Activated CD4-positive, alpha-beta memory T cell treated with anti-CD3 and anti-CD28 coated beads for 36 hours (primary cell): ENCODE results near the gene CPHXL2. TPM values are rescaled to one million over a fixed set of nuclear protein-coding genes. Genes with fewer than 3 reads are reported as not detected.
A peak's percentile ranks its signal among the peaks of the same experiment; 100 is the strongest.

Experiments used
- CTCF ChIA-PET: fragments of 350-600 bp; sonication (Branson Sonifier 250); formaldehyde crosslinking; loops from one replicate; lab custom pipeline; 2021; ENCODE audit warnings: antibody characterized with exemption, inconsistent platforms; lab: Charles Lee
- POLR2A ChIA-PET: fragments of 350-600 bp; sonication (Branson Sonifier 250); formaldehyde crosslinking; loops from one replicate; lab custom pipeline; 2021; ENCODE audit warnings: antibody characterized with exemption; lab: Charles Lee
- DNase-seq: peaks from one replicate; pipeline ENCODE4 v3.0.0-alpha.2; 2020
- H3K27ac Mint-ChIP-seq: one replicate; pipeline ENCODE4 v1.8.0; 2021; ENCODE audit warnings: mixed read lengths
- H3K27me3 Mint-ChIP-seq: one replicate; pipeline ENCODE4 v1.8.0; 2021; ENCODE audit warnings: mixed read lengths
- H3K36me3 Mint-ChIP-seq: one replicate; pipeline ENCODE4 v1.8.0; 2021; ENCODE audit warnings: mixed read lengths
- H3K4me1 Mint-ChIP-seq: one replicate; pipeline ENCODE4 v1.8.0; 2021; ENCODE audit warnings: low read depth, mixed read lengths
- H3K4me3 Mint-ChIP-seq: one replicate; pipeline ENCODE4 v1.8.0; 2021; ENCODE audit warnings: mild to moderate bottlenecking, mixed read lengths
- H3K9me3 Mint-ChIP-seq: one replicate; pipeline ENCODE4 v1.8.0; 2021; ENCODE audit warnings: mixed read lengths
- intact Hi-C: fragments of 100-400 bp; cut with micrococcal nuclease; formaldehyde crosslinking; loops from one replicate; pipeline ENCODE4 v1.15.1; 2023
- total RNA-seq, 2 experiments: library from RNA; stranded (reverse); gene quantifications; one replicate each; pipeline ENCODE4 v1.2.3, GENCODE V29; 2021

CPHXL2 gene
- total RNA-seq, 2 experiments from 2014 or later = not detected

GRCh38 chr16:75635036-75635435 lies 41.8 kb downstream of the CPHXL2 start:
- intact Hi-C loops = no loop called here
- POLR2A ChIA-PET = no interaction called here
- peaks cover 70% of the 10 kb centered on the region for H3K36me3 Mint-ChIP-seq
- H3K27ac Mint-ChIP-seq = no peak overlapping the region
- CTCF ChIA-PET = no interaction called here
- no peaks in the 10 kb centered on the region for H3K9me3 Mint-ChIP-seq
- H3K4me3 Mint-ChIP-seq = no peak overlapping the region
- H3K4me1 Mint-ChIP-seq = peaks cover 5% of the 10 kb centered on the region
- no peak for DNase-seq
- H3K27me3 Mint-ChIP-seq = no peaks in the 10 kb centered on the region

GRCh38 chr16:75632857-75633256 lies 44.0 kb downstream of the CPHXL2 start:
- ChIA-PET CTCF (interaction anchor here (0.9 kb wide), 1 partner anchor 9 kb away, joined by 3 read pairs; no protein-coding TSS in a partner anchor), POLR2A (interaction anchor here (3.2 kb wide), 1 partner anchor 15 kb away, joined by 11 read pairs; the partner anchor contains the start of genes KARS1 and TERF2IP)
- DNase-seq = no peak
- Mint-ChIP-seq H3K27ac (no peak overlapping the region), H3K27me3 (no peaks in the 10 kb centered on the region), H3K4me1 (peaks cover 22% of the 10 kb centered on the region), H3K4me3 (no peak overlapping the region), H3K9me3 (no peaks in the 10 kb centered on the region), H3K36me3 (peaks cover 75% of the 10 kb centered on the region)
- intact Hi-C loops = no loop called here

- POLR2A ChIA-PET = interaction anchor here (1.4 to 3.2 kb wide), 2 partner anchors 11 to 18 kb away, joined by 5 to 11 read pairs; partner anchors contain the start of genes KARS1 and TERF2IP
- peaks cover 76% of the 10 kb centered on the region for H3K36me3 Mint-ChIP-seq
- intact Hi-C loops = no loop called here
- no peaks in the 10 kb centered on the region for H3K9me3 Mint-ChIP-seq
- H3K4me3 Mint-ChIP-seq = no peak overlapping the region
- DNase-seq = no peak
- no peak overlapping the region for H3K27ac Mint-ChIP-seq
- H3K4me1 Mint-ChIP-seq = peaks cover 29% of the 10 kb centered on the region
- no peaks in the 10 kb centered on the region for H3K27me3 Mint-ChIP-seq
- CTCF ChIA-PET = interaction anchor here (2.0 kb wide), 1 partner anchor 8 kb away, joined by 6 read pairs; no protein-coding TSS in a partner anchor
Measured at GRCh38 chr16:75630052-75630451, 46.8 kb downstream of the CPHXL2 start.

- intact Hi-C loops = no loop called here
- Mint-ChIP-seq H3K4me3 (no peak overlapping the region), H3K4me1 (peaks cover 32% of the 10 kb centered on the region), H3K27ac (peak overlapping the region; percentile 59), H3K36me3 (peaks cover 79% of the 10 kb centered on the region), H3K9me3 (no peaks in the 10 kb centered on the region), H3K27me3 (no peaks in the 10 kb centered on the region)
- no peak for DNase-seq
- POLR2A ChIA-PET = no interaction called here
- CTCF ChIA-PET = no interaction called here
Measured at GRCh38 chr16:75629132-75629531, 47.7 kb downstream of the CPHXL2 start.

GRCh38 chr16:75628351-75628750 lies 48.5 kb downstream of the CPHXL2 start:
- H3K4me1 Mint-ChIP-seq = peaks cover 32% of the 10 kb centered on the region
- POLR2A ChIA-PET = interaction anchor here (1.0 to 2.5 kb wide), 2 partner anchors 12 to 19 kb away, joined by 3 to 8 read pairs; partner anchors contain the start of genes KARS1 and TERF2IP
- H3K36me3 Mint-ChIP-seq = peaks cover 72% of the 10 kb centered on the region
- no peaks in the 10 kb centered on the region for H3K27me3 Mint-ChIP-seq
- no peak overlapping the region for H3K4me3 Mint-ChIP-seq
- no peak for DNase-seq
- peak overlapping the region; percentile 79 for H3K27ac Mint-ChIP-seq
- CTCF ChIA-PET = no interaction called here
- H3K9me3 Mint-ChIP-seq = no peaks in the 10 kb centered on the region
- intact Hi-C loops = no loop called here

GRCh38 chr16:75627851-75628250 lies 49.0 kb downstream of the CPHXL2 start:
- POLR2A ChIA-PET = interaction anchor here (1.0 to 2.5 kb wide), 2 partner anchors 12 to 20 kb away, joined by 3 to 8 read pairs; partner anchors contain the start of genes KARS1 and TERF2IP
- no peaks in the 10 kb centered on the region for H3K27me3 Mint-ChIP-seq
- peaks cover 69% of the 10 kb centered on the region for H3K36me3 Mint-ChIP-seq
- intact Hi-C loops = no loop called here
- no peak overlapping the region for H3K4me3 Mint-ChIP-seq
- no peak for DNase-seq
- peak overlapping the region; percentile 79 for H3K27ac Mint-ChIP-seq
- CTCF ChIA-PET = no interaction called here
- no peaks in the 10 kb centered on the region for H3K9me3 Mint-ChIP-seq
- H3K4me1 Mint-ChIP-seq = peaks cover 32% of the 10 kb centered on the region

- no peaks in the 10 kb centered on the region for H3K27me3 Mint-ChIP-seq
- ChIA-PET POLR2A (interaction anchor here (2.5 kb wide), 1 partner anchor 21 kb away, joined by 8 read pairs; the partner anchor contains the start of genes KARS1 and TERF2IP), CTCF (interaction anchor here (0.8 kb wide), 1 partner anchor 18 kb away, joined by 3 read pairs; no protein-coding TSS in a partner anchor)
Measured at GRCh38 chr16:75626806-75627205, 50.0 kb downstream of the CPHXL2 start.

GRCh38 chr16:75624921-75625334 lies 51.9 kb downstream of the CPHXL2 start:
- H3K9me3 Mint-ChIP-seq = no peaks in the 10 kb centered on the region
- no peak overlapping the region for H3K4me3 Mint-ChIP-seq
- peaks cover 58% of the 10 kb centered on the region for H3K4me1 Mint-ChIP-seq
- H3K27me3 Mint-ChIP-seq = no peaks in the 10 kb centered on the region
- intact Hi-C loops = no loop called here
- peak overlapping the region; percentile 25 for H3K27ac Mint-ChIP-seq
- DNase-seq = no peak
- H3K36me3 Mint-ChIP-seq = peaks cover 57% of the 10 kb centered on the region
- CTCF ChIA-PET = no interaction called here
- POLR2A ChIA-PET = no interaction called here

More at GRCh38 chr16:75626806-75627205, 50.0 kb downstream of the CPHXL2 start:
- Mint-ChIP-seq H3K36me3 (peaks cover 64% of the 10 kb centered on the region), H3K4me3 (no peak overlapping the region), H3K27ac (peak overlapping the region; percentile 73), H3K4me1 (peaks cover 39% of the 10 kb centered on the region), H3K9me3 (no peaks in the 10 kb centered on the region)
- DNase-seq = no peak
- intact Hi-C loops = no loop called here

GRCh38 chr16:75622761-75623605 lies 53.8 kb downstream of the CPHXL2 start, which contains the start of gene ADAT1:
Gene ADAT1, minus strand, starts transcription at chr16:75623281. Its CDS starts 2,482 bp downstream, at chr16:75620799.
- Mint-ChIP-seq H3K4me1 (peaks cover 52% of the 10 kb centered on the region), H3K36me3 (peaks cover 54% of the 10 kb centered on the region), H3K4me3 (peak within 1 kb of the TSS; percentile 96), H3K27me3 (no peaks in the 10 kb centered on the region), H3K9me3 (no peaks in the 10 kb centered on the region), H3K27ac (peak within 1 kb of the TSS; percentile 97)
- peak; percentile 99 for DNase-seq
- intact Hi-C loops = loop anchor here (1.0 kb wide), 8 partner anchors 11 to 190 kb away; partner anchors contain the start of genes CFDP1, GABARAPL2, KARS1 and TERF2IP
- CTCF ChIA-PET = interaction anchor here (0.5 to 5.1 kb wide), 10 partner anchors 7 to 189 kb away, joined by 3 to 35 read pairs (median 4); partner anchors contain the start of genes GABARAPL2, KARS1, TERF2IP and TMEM170A
- POLR2A ChIA-PET = interaction anchor here (0.8 to 3.7 kb wide), 8 partner anchors 15 to 189 kb away, joined by 4 to 83 read pairs (median 6); partner anchors contain the start of genes GABARAPL2, KARS1 and TERF2IP

GRCh38 chr16:75621170-75621477 lies 55.7 kb downstream of the CPHXL2 start:
- intact Hi-C loops = loop anchor here (2.0 kb wide), 1 partner anchor 610 kb away; no protein-coding TSS in a partner anchor
- Mint-ChIP-seq H3K27ac (peak overlapping the region; percentile 78), H3K27me3 (no peaks in the 10 kb centered on the region), H3K36me3 (peaks cover 43% of the 10 kb centered on the region), H3K9me3 (no peaks in the 10 kb centered on the region), H3K4me1 (peaks cover 50% of the 10 kb centered on the region), H3K4me3 (peak overlapping the region; percentile 96)
- ChIA-PET CTCF (interaction anchor here (0.7 to 5.1 kb wide), 13 partner anchors 9 to 422 kb away, joined by 3 to 35 read pairs (median 5); partner anchors contain the start of genes GABARAPL2, KARS1, TERF2IP and TMEM231), POLR2A (interaction anchor here (1.1 to 3.7 kb wide), 5 partner anchors 8 to 187 kb away, joined by 3 to 83 read pairs (median 4); partner anchors contain the start of genes CFDP1, GABARAPL2, KARS1 and TERF2IP)
- no peak for DNase-seq

- ChIA-PET CTCF (interaction anchor here (0.5 to 5.1 kb wide), 9 partner anchors 9 to 421 kb away, joined by 3 to 35 read pairs (median 5); partner anchors contain the start of genes KARS1, TERF2IP and TMEM231), POLR2A (interaction anchor here (1.2 to 3.7 kb wide), 3 partner anchors 29 to 187 kb away, joined by 4 to 83 read pairs (median 17); partner anchors contain the start of genes CFDP1, GABARAPL2, KARS1 and TERF2IP)
- intact Hi-C loops = loop anchor here (2.0 kb wide), 1 partner anchor 610 kb away; no protein-coding TSS in a partner anchor
- peak overlapping the region; percentile 78 for H3K27ac Mint-ChIP-seq
- H3K9me3 Mint-ChIP-seq = no peaks in the 10 kb centered on the region
- H3K27me3 Mint-ChIP-seq = no peaks in the 10 kb centered on the region
- H3K4me1 Mint-ChIP-seq = peaks cover 56% of the 10 kb centered on the region
- peaks cover 42% of the 10 kb centered on the region for H3K36me3 Mint-ChIP-seq
- H3K4me3 Mint-ChIP-seq = peak overlapping the region; percentile 96
- peak; percentile 72 for DNase-seq
Measured at GRCh38 chr16:75620326-75621169, 56.3 kb downstream of the CPHXL2 start.
